Measurements from ENCODE around the gene OSBPL8.

DNA sequence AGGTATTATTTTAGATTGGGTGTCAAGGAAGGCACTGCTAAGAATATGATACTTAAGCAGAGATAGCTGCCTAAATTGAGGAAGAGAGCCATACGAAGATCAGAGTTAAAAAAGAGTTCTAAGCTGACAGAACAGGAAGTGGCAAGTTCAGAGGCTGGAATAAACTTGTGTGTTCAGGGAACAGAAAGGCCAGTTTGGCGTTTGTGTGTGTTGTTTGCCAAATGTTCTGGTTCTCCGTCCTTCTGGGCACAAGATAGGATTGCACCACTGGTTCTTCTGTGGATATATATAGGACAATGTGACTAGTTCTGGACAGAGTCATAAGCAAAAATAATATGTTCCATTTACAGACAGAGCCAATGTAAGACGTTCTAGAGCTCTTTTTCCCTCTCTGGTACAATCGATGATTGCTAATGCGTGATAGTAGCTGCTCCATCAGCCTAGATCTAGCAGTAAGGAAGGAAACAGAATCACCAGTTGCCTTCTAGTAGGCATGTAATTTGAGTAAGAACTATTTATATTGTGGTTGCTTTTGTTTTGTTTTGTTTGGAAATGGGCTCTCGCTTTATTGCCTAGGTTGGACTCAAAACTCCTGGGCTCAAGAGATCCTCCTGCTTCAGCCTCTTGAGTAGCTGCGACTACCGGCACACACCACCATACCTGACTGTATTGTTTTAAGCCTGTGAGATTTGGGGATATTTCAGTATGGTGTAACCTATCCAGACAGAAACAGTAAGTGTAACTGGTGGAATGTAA, 218.7 kb downstream of the OSBPL8 start:
- TF ChIP-seq POLR2A (IDR thresholded peaks at IDR 0.05) (no peak), CTCF (IDR thresholded peaks at IDR 0.05) (no peak)

Measured in stomach (tissue), 4 donors.